Lower lobe of right lung (tissue), 2 donors: Measurements from ENCODE around the gene IQCK. TPM values are rescaled to one million over a fixed set of nuclear protein-coding genes. Genes with fewer than 3 reads are reported as not detected.

Experiments used
- ATAC-seq, 2 donors: fragments of 200-7000 bp; cut with Tn5 transposase; one replicate each; pipeline ENCODE4 v1.9.1; 2020 to 2022; ENCODE audit warnings: mild to moderate bottlenecking in 2 of 2, moderate library complexity in 2 of 2
- DNase-seq: peaks from one replicate; pipeline ENCODE4 v3.0.0-alpha.2; 2020
- H3K27ac ChIP-seq: fragments of 200-600 bp; one replicate; pipeline ENCODE4 v1.8.0; 2022
- H3K27me3 ChIP-seq: fragments of 200-600 bp; one replicate; pipeline ENCODE4 v1.8.0; 2022; ENCODE audit warnings: low read depth
- H3K36me3 ChIP-seq: fragments of 200-600 bp; one replicate; pipeline ENCODE4 v1.8.0; 2022; ENCODE audit warnings: mild to moderate bottlenecking
- H3K4me1 ChIP-seq: fragments of 200-600 bp; one replicate; pipeline ENCODE4 v1.8.0; 2022
- H3K4me3 ChIP-seq: fragments of 200-600 bp; one replicate; pipeline ENCODE4 v1.8.0; 2022; ENCODE audit warnings: mild to moderate bottlenecking
- H3K9me3 ChIP-seq: fragments of 200-600 bp; one replicate; pipeline ENCODE4 v1.8.0; 2022
- CTCF ChIP-seq: fragments of 200-600 bp; IDR thresholded peaks from one replicate; pipeline ENCODE4 v1.8.0; 2022; ENCODE audit warnings: antibody characterized with exemption, mild to moderate bottlenecking
- intact Hi-C: fragments of 100-400 bp; cut with DNase I; formaldehyde crosslinking; loops from one replicate; pipeline ENCODE4 v1.11.0; 2022
- total RNA-seq: library from RNA; stranded (reverse); fragmentation: NEBNext Ultra II Directional; extraction: Animal tissue kit (Norgen Biotek cat#: 25700); gene quantifications from one replicate; pipeline ENCODE4 v1.2.1, GENCODE V29; 2021
- donor health status: DM: no; HTN: yes; CAD: no; lungs with severe emphysema.

The IQCK gene
- total RNA-seq, 1 donor from 2014 or later: 14.1 TPM

DNA sequence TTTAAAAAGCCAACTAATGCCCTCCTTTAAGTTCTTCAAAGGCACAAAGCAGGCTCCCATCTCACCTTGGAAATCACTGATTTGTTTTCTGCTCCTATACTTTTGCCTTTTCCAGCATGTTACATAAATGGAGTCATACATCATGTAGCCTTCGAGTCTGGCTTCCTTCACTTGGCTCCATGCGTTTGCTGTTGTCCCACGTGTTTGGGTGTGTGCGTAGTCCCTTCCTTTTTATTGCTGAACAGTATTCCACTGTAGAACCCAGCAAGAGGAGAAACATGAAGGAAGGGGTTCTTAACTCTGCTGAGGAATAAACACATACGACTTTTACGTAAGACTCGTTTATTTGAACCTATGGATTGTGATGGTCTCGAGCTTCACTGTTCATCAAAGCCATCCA is 84.5 kb downstream of the IQCK start:
- TF ChIP-seq CTCF: no peak
- H3K27ac ChIP-seq: no peak overlapping the region
- no peaks in the 10 kb centered on the region for H3K36me3 ChIP-seq
- H3K4me3 ChIP-seq: no peak overlapping the region
- H3K4me1 ChIP-seq: peaks cover 11% of the 10 kb centered on the region
- H3K9me3 ChIP-seq: peaks cover 7% of the 10 kb centered on the region
- DNase-seq: no peak
- no peaks in the 10 kb centered on the region for H3K27me3 ChIP-seq
- ATAC-seq: no peak
- intact Hi-C loops: no loop called here

DNA sequence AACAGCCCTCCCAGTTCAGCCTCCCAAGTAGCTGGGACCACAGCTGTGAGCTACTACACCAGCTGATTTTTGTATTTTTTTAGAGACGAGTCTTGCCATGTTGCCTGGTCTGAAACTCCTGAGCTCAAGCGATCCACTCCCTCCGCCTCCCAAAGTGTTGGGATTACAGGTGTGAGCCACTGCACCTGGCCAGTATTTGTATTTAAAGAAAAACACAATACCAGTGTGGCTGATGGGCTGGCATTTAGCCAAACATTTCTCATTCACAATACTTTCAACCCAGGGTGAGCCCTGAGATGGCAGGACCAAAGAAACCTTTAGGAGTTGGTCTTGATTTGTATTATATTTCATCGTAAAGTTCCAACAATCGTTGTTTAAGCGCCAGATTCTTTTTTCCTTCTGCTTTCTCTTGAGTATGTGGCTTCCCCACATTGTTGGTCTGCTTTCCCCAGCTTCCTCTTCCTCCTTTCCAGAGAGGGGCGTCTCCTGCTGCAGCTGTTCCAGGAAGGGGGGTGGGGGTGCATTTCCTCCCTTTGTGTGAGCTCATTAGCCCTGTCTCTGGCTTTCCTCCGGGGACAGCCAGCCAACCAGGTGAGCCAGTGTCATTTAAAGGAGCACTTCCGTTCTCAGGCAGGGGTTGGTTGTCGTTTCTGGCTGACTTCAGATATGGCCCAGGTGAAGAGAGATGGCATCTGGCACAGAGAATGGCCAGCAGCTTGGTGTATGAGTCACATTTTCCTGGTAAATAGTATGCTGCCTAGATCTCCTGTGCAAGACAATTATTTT is 86.7 kb downstream of the IQCK start:
- Histone ChIP-seq H3K4me1 (peaks cover 26% of the 10 kb centered on the region), H3K9me3 (peaks cover 7% of the 10 kb centered on the region), H3K27ac (peak overlapping the region; percentile 66), H3K4me3 (no peak overlapping the region), H3K27me3 (no peaks in the 10 kb centered on the region), H3K36me3 (no peaks in the 10 kb centered on the region)
- intact Hi-C loops: no loop called here
- peak; percentile 71 for DNase-seq
- no peak for TF ChIP-seq CTCF
- ATAC-seq: peak; percentile 48 to 78

DNA sequence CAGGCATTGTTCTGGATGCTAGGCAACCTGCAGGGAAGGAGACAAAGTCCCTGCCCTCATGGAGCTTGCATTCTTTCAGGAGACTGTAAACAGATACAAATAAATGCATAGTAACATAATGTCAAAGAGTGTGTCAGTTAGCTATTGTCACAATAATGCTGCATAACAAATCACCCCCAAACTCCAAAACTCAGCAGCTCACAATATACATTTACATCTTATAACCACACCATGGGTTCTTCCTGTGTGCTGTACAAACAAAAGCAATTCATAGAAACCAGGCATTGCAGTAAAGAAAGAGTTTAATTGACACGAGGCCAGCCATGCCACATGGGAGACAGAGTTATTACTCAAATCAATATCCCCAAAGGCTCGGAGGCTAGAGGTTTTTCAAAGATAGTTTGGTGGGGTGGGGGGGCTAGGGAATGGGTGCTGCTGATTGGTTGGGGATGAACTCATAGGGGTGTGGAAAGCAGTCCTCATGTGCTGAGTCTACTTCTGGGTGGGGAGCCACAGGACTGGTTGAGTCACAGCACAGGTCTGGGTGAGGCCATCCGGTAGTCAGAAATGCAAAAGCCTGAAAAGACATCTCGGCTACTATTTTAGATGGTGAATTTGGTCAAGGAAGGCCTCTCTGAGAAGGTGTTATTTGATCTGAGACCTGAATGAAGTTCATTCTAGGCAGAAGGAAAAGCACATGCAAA is 87.5 kb downstream of the IQCK start:
- Histone ChIP-seq H3K4me1 (peaks cover 26% of the 10 kb centered on the region), H3K9me3 (peaks cover 7% of the 10 kb centered on the region), H3K36me3 (no peaks in the 10 kb centered on the region), H3K27me3 (no peaks in the 10 kb centered on the region), H3K4me3 (no peak overlapping the region), H3K27ac (peak overlapping the region; percentile 66)
- ATAC-seq: no peak
- intact Hi-C loops: no loop called here
- TF ChIP-seq CTCF: no peak
- DNase-seq: no peak

DNA sequence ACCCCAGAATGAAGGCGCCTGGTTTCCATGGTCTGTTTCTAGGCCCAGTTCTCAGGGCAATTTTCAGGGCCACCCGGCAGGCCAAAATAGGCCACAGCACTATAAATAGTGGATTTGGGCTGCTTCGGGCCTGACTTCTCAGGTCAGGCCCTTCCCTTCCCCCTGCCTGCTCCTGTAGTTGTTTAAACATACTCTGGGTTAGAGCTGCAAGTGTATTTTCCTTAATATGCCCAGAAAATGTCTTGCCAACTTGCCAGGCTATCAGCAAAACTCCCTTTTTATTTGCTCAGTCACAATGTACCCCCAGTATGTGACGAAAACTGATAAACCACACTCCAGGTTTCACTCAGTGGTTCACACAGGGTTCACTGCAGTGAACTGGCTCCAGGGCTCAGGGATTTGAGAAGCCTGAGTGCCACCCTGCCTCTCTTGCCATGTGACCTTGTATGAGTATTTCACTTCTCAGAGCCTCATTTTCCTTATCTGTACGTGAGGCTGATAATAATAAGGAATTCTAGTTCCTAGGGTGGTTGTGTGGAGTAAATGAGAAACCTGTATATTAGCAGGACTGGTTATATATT is 90.1 kb downstream of the IQCK start:
- ATAC-seq: peak in 1 of 2 donors; percentile 76

More for the DNA sequence above, 90.1 kb downstream of the IQCK start:
- no peak overlapping the region for H3K4me3 ChIP-seq
- intact Hi-C loops: no loop called here
- H3K36me3 ChIP-seq: no peaks in the 10 kb centered on the region
- no peaks in the 10 kb centered on the region for H3K27me3 ChIP-seq
- peak overlapping the region; percentile 21 for H3K27ac ChIP-seq
- TF ChIP-seq CTCF: no peak
- H3K9me3 ChIP-seq: peaks cover 7% of the 10 kb centered on the region
- H3K4me1 ChIP-seq: peaks cover 31% of the 10 kb centered on the region
- no peak for DNase-seq
